Thymus (tissue), 11 donors: Measurements from ENCODE around the gene PLEKHH1. TPM values are rescaled to one million over a fixed set of nuclear protein-coding genes. Genes with fewer than 3 reads are reported as not detected.
"Not testable (repeated sequence)": the region's sequence is repeated elsewhere in the genome, so short reads cannot be mapped to it uniquely, and the experiment has no call there.

ENCODE experiments used
- DNase-seq, 9 donors: peaks; one replicate each; pipeline ENCODE4 v3.0.0-alpha.2; 2013; ENCODE audit warnings: low spot score in 9 of 9, low read depth in 6 of 9, missing footprints in 1 of 9
- H3K27ac ChIP-seq, 2 donors: one replicate each; pipeline ENCODE4 v1.5.1; 2013; ENCODE audit warnings: control low read depth in 1 of 2, low read depth in 1 of 2, low read length in 1 of 2, mild to moderate bottlenecking in 1 of 2, moderate library complexity in 1 of 2
- H3K27me3 ChIP-seq, 2 donors: one replicate each; pipeline ENCODE4 v1.5.1; 2013; ENCODE audit warnings: low read length in 1 of 2; ENCODE audit not compliant: control insufficient read depth in 2 of 2, insufficient read depth in 1 of 2
- H3K36me3 ChIP-seq, 2 donors: one replicate each; pipeline ENCODE4 v1.5.1; 2013; ENCODE audit warnings: low read length in 1 of 2, mild to moderate bottlenecking in 1 of 2, moderate library complexity in 1 of 2; ENCODE audit not compliant: control insufficient read depth in 2 of 2, insufficient read depth in 2 of 2
- H3K4me1 ChIP-seq, 2 donors: one replicate each; pipeline ENCODE4 v1.5.1; 2013; ENCODE audit warnings: low read length in 2 of 2; ENCODE audit not compliant: control insufficient read depth in 2 of 2, insufficient read depth in 2 of 2
- H3K4me3 ChIP-seq, 2 donors: one replicate each; pipeline ENCODE4 v1.5.1; 2013; ENCODE audit warnings: low read length in 2 of 2, control low read depth in 1 of 2, mild to moderate bottlenecking in 1 of 2
- H3K9me3 ChIP-seq, 2 donors: one replicate each; pipeline ENCODE4 v1.5.1; 2013; ENCODE audit warnings: low read length in 1 of 2, mild to moderate bottlenecking in 1 of 2; ENCODE audit not compliant: control insufficient read depth in 2 of 2, insufficient read depth in 1 of 2
- WGBS: extraction: QIAGEN DNeasy Blood & Tissue Kit; methylation state at CpG from one replicate; pipeline ENCODE4 v1.1.7; 2013; 5-methylcytosine and 5-hydroxymethylcytosine counted together
- polyA plus RNA-seq: library from polyadenylated mRNA; stranded (reverse); fragments of 200-250 nt; gene quantifications from one replicate; pipeline ENCODE4 v1.2.3, GENCODE V29; 2013
- total RNA-seq: library from RNA; stranded (reverse); fragments of 120-200 nt; gene quantifications from one replicate; pipeline ENCODE4 v1.2.4, GENCODE V29; 2013
- donor health status: healthy.

PLEKHH1 gene
- total and polyA plus RNA-seq, 2 donors: 2.0 to 10.7 TPM

DNA sequence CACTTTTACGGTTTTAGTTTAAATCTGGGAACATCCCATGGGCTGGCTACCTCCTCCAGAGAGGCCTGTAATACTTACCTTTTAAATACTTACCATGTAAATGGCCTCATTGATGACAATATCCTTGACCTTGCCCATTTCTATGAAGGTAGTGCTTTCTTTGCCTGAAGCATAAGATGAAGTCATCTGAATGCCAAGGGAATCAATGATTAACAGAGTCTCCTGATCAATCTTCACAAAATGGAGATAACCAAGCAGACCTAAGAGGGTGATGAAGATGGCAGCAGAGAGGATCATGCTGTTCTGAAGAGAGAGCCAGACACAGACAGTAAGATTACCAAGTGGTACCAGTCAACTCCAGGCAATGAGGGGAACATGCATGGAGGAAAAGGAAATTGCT lies 60.6 kb downstream of the PLEKHH1 start:
- not testable (repeated sequence) for H3K27ac ChIP-seq, H3K4me1 ChIP-seq, DNase-seq, H3K4me3 ChIP-seq, H3K9me3 ChIP-seq, H3K27me3 ChIP-seq
- 0% methylated on average over 1 of the region's 1 CpG for WGBS
- H3K36me3 ChIP-seq: peaks cover 9 to 31% of the 10 kb centered on the region in 2 donors

DNA sequence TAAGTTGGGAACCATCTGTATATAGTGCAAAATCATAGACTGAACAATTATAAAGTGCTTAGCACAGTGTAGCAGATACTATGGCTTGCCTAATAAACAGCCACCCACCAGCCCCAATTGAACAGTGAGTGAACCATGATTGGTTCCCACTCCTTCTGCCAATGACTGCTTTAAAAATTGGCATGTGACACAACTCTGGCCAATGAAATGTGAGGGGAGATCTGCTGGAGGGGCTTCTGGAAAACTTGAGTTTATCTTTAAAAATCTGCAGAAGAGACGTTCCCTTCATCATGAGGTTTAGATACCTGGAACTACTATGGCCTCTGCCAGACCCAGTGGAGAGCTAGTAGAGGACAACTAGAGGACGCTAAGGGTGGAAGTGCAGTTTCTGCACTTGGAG lies 62.3 kb downstream of the PLEKHH1 start:
- no peak for DNase-seq
- Histone ChIP-seq H3K9me3 (peaks cover 0 to 3% of the 10 kb centered on the region in 2 donors), H3K36me3 (peaks cover 4 to 22% of the 10 kb centered on the region in 2 donors), H3K27me3 (no peaks in the 10 kb centered on the region), H3K27ac (no peak overlapping the region), H3K4me1 (peaks cover 0 to 2% of the 10 kb centered on the region in 2 donors), H3K4me3 (no peak overlapping the region)
- over 99% methylated on average over 2 of the region's 2 CpGs for whole genome bisulfite sequencing

DNA sequence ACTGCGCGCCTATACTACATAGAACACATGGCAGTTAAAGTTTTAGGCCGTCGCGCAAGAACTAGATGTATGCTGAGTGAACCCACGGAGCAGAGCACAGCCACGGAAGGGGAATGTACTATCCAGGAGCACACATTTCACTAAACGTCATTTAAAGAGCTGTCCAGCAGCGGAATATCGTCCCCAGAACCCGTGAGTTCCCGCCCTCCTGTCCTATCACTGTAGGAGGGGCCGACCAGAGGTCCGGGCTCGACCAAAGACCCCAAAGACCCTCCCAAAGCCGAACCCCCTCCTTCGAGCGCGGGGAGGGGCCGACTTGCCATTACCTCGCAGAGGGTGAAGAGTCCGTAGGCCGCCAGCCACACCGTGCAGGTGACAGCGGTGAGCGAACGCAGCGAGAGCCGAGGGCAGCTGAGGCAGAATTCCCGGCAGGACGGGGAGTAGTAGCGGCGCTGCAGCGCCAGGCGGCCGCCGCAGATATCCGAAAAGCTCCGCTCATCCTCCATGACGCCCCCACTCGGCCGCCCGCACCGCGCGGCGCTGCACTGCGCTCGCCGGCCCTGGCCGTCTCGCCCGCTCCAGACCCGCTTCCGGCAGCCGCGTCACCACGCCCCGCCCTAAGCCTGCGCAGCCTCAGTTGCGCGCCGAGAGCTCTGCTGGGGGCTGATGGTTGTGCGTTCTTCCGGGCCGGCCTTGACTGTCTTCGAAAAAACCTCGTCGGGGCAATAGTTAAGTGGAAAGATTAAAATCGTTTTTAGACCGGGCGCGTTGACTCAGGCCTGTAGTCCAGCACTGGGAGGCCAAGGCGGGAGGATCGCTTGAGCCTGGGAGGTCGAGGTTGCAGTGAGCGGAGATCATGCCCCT lies 66.8 kb downstream of the PLEKHH1 start, which contains the start of gene PIGH:
PIGH (minus strand) TSS at position 571 of the 864 bp plus-strand sequence; CDS start at position 506, 65 bp downstream.
- Histone ChIP-seq H3K36me3 (no peaks in the 10 kb centered on the region), H3K27me3 (no peaks in the 10 kb centered on the region), H3K4me3 (peak within 1 kb of the TSS; percentile 90 to 97), H3K4me1 (peaks cover 0 to 5% of the 10 kb centered on the region in 2 donors), H3K27ac (peak within 1 kb of the TSS; percentile 81 to 88), H3K9me3 (peaks cover 0 to 8% of the 10 kb centered on the region in 2 donors)
- 4% methylated on average over 77 of the region's 77 CpGs for WGBS
- peak; percentile 73 to 96 (median 88) for DNase-seq

DNA sequence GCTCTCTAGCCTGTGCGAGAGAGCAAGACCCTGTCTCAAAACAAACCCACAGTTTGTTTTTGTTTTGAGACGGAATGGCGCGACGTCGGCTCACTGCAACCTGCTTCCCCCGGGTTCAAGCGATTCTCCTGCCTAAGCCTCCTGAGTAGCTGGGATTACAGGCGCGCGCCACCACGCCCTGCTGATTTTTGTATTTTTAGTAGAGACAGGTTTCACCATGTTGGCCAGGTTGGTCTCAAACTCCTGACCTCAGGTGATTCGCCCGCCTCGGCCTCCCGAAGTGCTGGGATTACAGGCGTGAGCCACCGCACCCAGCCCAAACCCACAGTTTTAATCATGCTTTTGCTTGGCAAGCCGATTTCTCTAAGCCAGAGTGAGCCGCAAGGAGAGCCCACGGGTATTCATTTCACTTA lies 67.5 kb downstream of the PLEKHH1 start:
- not testable (repeated sequence) for H3K36me3 ChIP-seq, H3K9me3 ChIP-seq, DNase-seq, H3K27me3 ChIP-seq, H3K4me1 ChIP-seq
- 87% methylated on average over 21 of the region's 21 CpGs for WGBS
- Histone ChIP-seq H3K27ac (peak overlapping the region; percentile 56 to 81), H3K4me3 (peak overlapping the region; percentile 90 to 97)

DNA sequence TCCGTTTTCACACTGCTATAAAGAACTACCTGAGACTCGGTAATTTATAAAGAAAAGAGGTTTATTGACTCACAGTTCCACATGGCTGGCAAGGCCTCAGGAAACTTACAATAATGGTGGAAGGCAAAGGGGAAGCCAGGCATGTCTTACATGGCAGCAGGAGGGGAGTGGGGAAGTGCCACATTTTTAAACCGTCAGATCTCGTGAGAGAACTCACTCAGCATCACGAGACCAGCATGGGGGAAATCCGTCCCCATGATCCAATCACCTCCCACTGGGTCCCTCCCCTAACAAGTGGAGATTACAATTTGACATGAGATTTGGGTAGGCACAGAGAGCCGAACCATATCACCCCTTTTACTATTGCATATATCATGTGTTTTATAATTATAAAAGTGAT lies 69.0 kb downstream of the PLEKHH1 start:
- DNase-seq: no peak
- 87% methylated on average over 7 of the region's 7 CpGs for WGBS
- no peaks in the 10 kb centered on the region for H3K36me3 ChIP-seq
- H3K4me3 ChIP-seq: no peak overlapping the region
- H3K27me3 ChIP-seq: no peaks in the 10 kb centered on the region
- peaks cover 0 to 8% of the 10 kb centered on the region in 2 donors for H3K9me3 ChIP-seq
- no peak overlapping the region for H3K27ac ChIP-seq
- peaks cover 0 to 5% of the 10 kb centered on the region in 2 donors for H3K4me1 ChIP-seq

DNA sequence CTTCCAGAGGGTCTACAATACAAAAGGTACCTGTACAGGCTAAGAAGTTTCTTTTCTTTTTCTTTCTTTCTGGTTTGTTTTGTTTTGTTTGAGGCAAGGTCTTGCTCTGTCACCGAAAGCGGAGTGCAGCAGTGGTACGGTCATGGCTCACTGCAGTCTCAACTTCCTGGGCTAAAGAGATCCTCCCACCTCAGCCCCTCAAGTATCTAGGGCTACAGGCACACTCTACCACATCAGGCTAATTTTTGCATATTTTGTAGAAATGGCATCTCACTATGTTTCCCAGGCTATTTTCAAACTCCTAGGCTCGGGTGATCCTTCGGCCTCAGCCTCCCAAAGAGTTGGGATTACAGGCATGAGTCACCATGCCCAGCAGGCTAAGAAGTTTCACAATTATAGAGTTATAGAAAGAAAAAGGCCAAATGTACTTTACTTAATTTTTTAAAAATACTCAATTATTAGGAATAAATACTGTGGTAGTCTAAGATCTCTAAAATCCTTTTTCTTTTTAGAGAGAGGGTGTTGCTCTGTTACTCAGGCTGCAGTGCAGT lies 70.0 kb downstream of the PLEKHH1 start:
- Histone ChIP-seq H3K4me1 (peaks cover 0 to 5% of the 10 kb centered on the region in 2 donors), H3K27me3 (no peaks in the 10 kb centered on the region), H3K9me3 (peaks cover 0 to 8% of the 10 kb centered on the region in 2 donors), H3K4me3 (no peak overlapping the region), H3K36me3 (no peaks in the 10 kb centered on the region), H3K27ac (no peak overlapping the region)
- whole genome bisulfite sequencing: 76% methylated on average over 5 of the region's 5 CpGs
- DNase-seq: no peak

DNA sequence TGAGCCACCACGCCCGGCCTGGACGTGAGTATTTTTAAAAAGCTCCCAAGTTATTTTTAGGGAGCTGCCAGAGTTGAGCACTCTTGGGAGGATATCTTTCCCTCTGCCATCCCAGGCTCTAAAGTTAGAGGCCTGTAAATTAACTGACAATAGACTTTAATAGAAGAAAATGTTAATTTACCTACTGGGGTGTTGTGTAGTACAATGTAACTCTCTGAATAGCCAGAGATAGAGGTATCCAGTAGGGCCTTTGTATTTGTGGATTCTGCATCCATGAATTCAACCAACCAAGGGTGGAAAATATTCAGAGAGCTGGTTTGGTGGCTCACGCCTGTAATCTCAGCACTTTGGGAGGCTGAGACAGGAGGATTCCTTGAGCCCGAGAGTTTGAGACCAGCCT lies 74.6 kb downstream of the PLEKHH1 start:
- WGBS: 96% methylated on average over 5 of the region's 5 CpGs
- H3K4me1 ChIP-seq: no peaks in the 10 kb centered on the region
- no peak overlapping the region for H3K27ac ChIP-seq
- peaks cover 0 to 2% of the 10 kb centered on the region in 2 donors for H3K27me3 ChIP-seq
- H3K9me3 ChIP-seq: no peaks in the 10 kb centered on the region
- DNase-seq: no peak
- no peaks in the 10 kb centered on the region for H3K36me3 ChIP-seq
- no peak overlapping the region for H3K4me3 ChIP-seq

DNA sequence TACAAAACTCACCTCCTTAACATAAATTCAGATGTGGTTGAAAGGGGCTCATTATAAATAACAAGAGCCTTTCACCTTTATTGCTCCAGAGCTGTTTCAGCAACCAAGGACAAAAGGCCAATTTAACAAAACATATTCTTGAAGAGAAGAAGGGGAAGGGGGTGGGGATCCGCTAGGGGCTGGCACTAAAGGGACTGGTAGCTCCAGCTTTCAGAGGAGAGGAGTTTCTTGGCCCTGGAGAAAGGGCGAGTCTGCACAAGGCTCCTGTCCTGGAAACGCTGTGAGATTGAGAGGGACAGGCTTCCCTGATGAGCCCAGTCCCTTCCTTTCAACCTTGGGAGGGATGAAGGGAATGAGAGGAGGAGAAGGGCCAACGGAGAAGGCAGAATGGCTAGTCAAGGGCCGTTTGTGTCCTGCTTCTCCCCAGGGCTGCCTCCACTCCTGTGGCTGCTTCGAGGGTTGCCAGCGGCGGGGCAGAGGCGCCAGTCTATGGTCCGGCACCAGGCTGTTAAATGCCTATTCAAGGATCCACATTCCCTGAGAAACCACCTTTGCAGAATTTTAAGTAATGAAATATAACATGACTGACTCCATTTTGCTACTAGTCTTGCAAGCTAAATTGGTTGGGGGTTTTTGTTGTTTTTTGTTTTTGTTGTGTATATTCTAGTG lies 76.7 kb downstream of the PLEKHH1 start:
- no peaks in the 10 kb centered on the region for H3K9me3 ChIP-seq
- H3K4me1 ChIP-seq: no peaks in the 10 kb centered on the region
- H3K27ac ChIP-seq: no peak overlapping the region
- no peaks in the 10 kb centered on the region for H3K36me3 ChIP-seq
- peaks cover 0 to 2% of the 10 kb centered on the region in 2 donors for H3K27me3 ChIP-seq
- H3K4me3 ChIP-seq: no peak overlapping the region
- WGBS: 93% methylated on average over 10 of the region's 10 CpGs
- DNase-seq: no peak

DNA sequence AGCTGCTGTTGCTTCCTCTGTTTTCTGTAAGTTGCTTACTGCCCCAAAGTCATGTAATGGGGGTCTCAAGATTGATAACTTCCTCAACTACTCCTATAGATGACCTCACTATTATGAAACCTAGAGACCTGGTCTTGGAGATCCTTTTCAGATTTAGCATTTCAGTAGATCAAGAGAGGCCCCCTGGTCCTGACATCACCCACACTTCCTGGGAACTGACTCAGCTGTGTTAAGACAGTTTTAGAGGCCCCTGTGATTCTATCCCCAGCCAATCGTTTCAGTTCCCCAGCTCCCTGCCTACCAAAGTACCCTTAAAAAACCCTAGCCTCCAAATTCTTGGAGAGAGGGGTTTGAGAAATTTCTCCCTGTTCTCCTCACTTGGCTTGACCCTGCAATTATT lies 77.4 kb downstream of the PLEKHH1 start:
- no peaks in the 10 kb centered on the region for H3K9me3 ChIP-seq
- no peak for DNase-seq
- WGBS: 87% methylated on average over 1 of the region's 1 CpG
- H3K36me3 ChIP-seq: no peaks in the 10 kb centered on the region
- H3K4me1 ChIP-seq: no peaks in the 10 kb centered on the region
- H3K4me3 ChIP-seq: no peak overlapping the region
- H3K27me3 ChIP-seq: peaks cover 0 to 2% of the 10 kb centered on the region in 2 donors
- H3K27ac ChIP-seq: no peak overlapping the region
